HepG2 (cell line): Measurements from ENCODE around the gene AGER. TPM values are rescaled to one million over a fixed set of nuclear protein-coding genes. Genes with fewer than 3 reads are reported as not detected.

Source experiments
- ELF4 ChIP-seq: sonication (generic); formaldehyde crosslinking; IDR thresholded peaks from 2 replicates; pipeline ENCODE4 v1.5.0; 2020; ENCODE audit warnings: missing genetic modification reagents, mild to moderate bottlenecking, moderate library complexity, borderline replicate concordance
- HES4 ChIP-seq: sonication (generic); formaldehyde crosslinking; IDR thresholded peaks from 2 replicates; pipeline ENCODE4 v1.9.0; 2021; ENCODE audit warnings: mild to moderate bottlenecking, missing genetic modification reagents, borderline replicate concordance
- KDM2A ChIP-seq: sonication (generic); formaldehyde crosslinking; IDR thresholded peaks from 2 replicates; pipeline ENCODE4 v1.4.0; 2020; ENCODE audit warnings: low read depth, missing genetic modification reagents, borderline replicate concordance
- KLF16 ChIP-seq, 2 experiments: sonication (generic) in 1 of 2; formaldehyde crosslinking in 1 of 2; IDR thresholded peaks; 2 replicates each; pipeline versions ENCODE4 v1.6.1 to v1.8.0; 2016 to 2023; ENCODE audit warnings: missing genetic modification reagents in 2 of 2, missing compliant biosample characterization in 1 of 2
- MATR3 ChIP-seq: sonication (generic); formaldehyde crosslinking; IDR thresholded peaks from 2 replicates; pipeline ENCODE4 v1.4.0; 2020; ENCODE audit warnings: missing genetic modification reagents
- MEIS2 ChIP-seq: sonication (generic); formaldehyde crosslinking; IDR thresholded peaks from 2 replicates; pipeline ENCODE4 v1.9.0; 2021; ENCODE audit warnings: mild to moderate bottlenecking, missing genetic modification reagents
- PCBP2 ChIP-seq: fragments of 200-400 bp; formaldehyde crosslinking; optimal IDR thresholded peaks from 2 replicates; pipeline ENCODE3; 2018; ENCODE audit warnings: low read length, low read depth; ENCODE audit not compliant: poor library complexity, severe bottlenecking
- PLRG1 ChIP-seq: fragments of 450-650 bp; conservative IDR thresholded peaks from 2 replicates; pipeline ENCODE4 v1.6.1; 2016
- POLR2A ChIP-seq, 2 experiments: IDR thresholded peaks; 2 replicates each; pipeline ENCODE4 v1.6.1; 2011; ENCODE audit warnings: low read depth in 2 of 2, low read length in 2 of 2, mild to moderate bottlenecking in 1 of 2, moderate library complexity in 1 of 2; ENCODE audit not compliant: insufficient read depth in 1 of 2
- RFX1 ChIP-seq: fragments of 450-650 bp; IDR thresholded peaks from 2 replicates; pipeline ENCODE4 v1.6.1; 2017
- RFXAP ChIP-seq: sonication (generic); formaldehyde crosslinking; IDR thresholded peaks from 2 replicates; pipeline ENCODE4 v1.4.0; 2020; ENCODE audit warnings: missing genetic modification reagents, borderline replicate concordance
- SNAI1 ChIP-seq: sonication (generic); formaldehyde crosslinking; IDR thresholded peaks from 2 replicates; pipeline ENCODE4 v1.5.0; 2020; ENCODE audit warnings: mild to moderate bottlenecking, missing genetic modification reagents, borderline replicate concordance
- THYN1 ChIP-seq: sonication (generic); formaldehyde crosslinking; IDR thresholded peaks from 2 replicates; pipeline ENCODE4 v1.8.1; 2023; ENCODE audit warnings: low read depth, mild to moderate bottlenecking, moderate library complexity, missing genetic modification reagents, borderline replicate concordance
- ZNF12 ChIP-seq: sonication (generic); formaldehyde crosslinking; IDR thresholded peaks from 2 replicates; pipeline ENCODE4 v1.5.0; 2020; ENCODE audit warnings: missing genetic modification reagents
- ZNF205 ChIP-seq: IDR thresholded peaks from 2 replicates; pipeline ENCODE4 v1.6.1; 2018; ENCODE audit warnings: missing biosample characterization, missing genetic modification reagents
- ZNF44 ChIP-seq: sonication (generic); formaldehyde crosslinking; IDR thresholded peaks from 2 replicates; pipeline ENCODE4 v1.5.1; 2020; ENCODE audit warnings: mild to moderate bottlenecking, missing genetic modification reagents
- ZNF547 ChIP-seq: sonication (generic); formaldehyde crosslinking; IDR thresholded peaks from 2 replicates; pipeline ENCODE4 v1.5.1; 2020; ENCODE audit warnings: mild to moderate bottlenecking, missing genetic modification reagents
- ZNF549 ChIP-seq: sonication (generic); formaldehyde crosslinking; IDR thresholded peaks from 2 replicates; pipeline ENCODE4 v1.5.0; 2020; ENCODE audit warnings: missing genetic modification reagents
- ZNF558 ChIP-seq: sonication (generic); formaldehyde crosslinking; IDR thresholded peaks from 2 replicates; pipeline ENCODE4 v1.9.0; 2022; ENCODE audit warnings: mild to moderate bottlenecking, missing genetic modification reagents, borderline replicate concordance
- ZNF678 ChIP-seq: sonication (generic); formaldehyde crosslinking; IDR thresholded peaks from 2 replicates; pipeline ENCODE4 v1.4.0; 2020; ENCODE audit warnings: mild to moderate bottlenecking, missing genetic modification reagents
- ZNF772 ChIP-seq: sonication (generic); formaldehyde crosslinking; IDR thresholded peaks from 2 replicates; pipeline ENCODE4 v1.5.0; 2020; ENCODE audit warnings: mild to moderate bottlenecking, missing genetic modification reagents
- ZNF777 ChIP-seq: sonication (generic); formaldehyde crosslinking; IDR thresholded peaks from 2 replicates; pipeline ENCODE4 v1.4.0; 2020; ENCODE audit warnings: missing genetic modification reagents
- polyA plus RNA-seq, 8 experiments: library from polyadenylated mRNA; depleted of rRNA in 3 of 8; stranded (reverse) in 7 of 8; unstranded in 1 of 8; fragments of >200 nt; fragmentation: Illumina TruSeq in 4 of 8; extraction: Trizol in 4 of 8; gene quantifications; 2 replicates each; pipeline versions ENCODE4 v1.2.1 to v1.2.3, GENCODE V29; 2011 to 2016; ENCODE audit warnings: low read depth in 4 of 8, missing spikeins in 1 of 8, mixed read lengths in 1 of 8; ENCODE audit not compliant: insufficient read depth in 1 of 8
- total RNA-seq, 5 experiments: library from RNA; depleted of rRNA; stranded (reverse); fragments of >200 nt; fragmentation: Illumina TruSeq; extraction: Trizol; gene quantifications; 2 replicates each; pipeline ENCODE4 v1.2.3, GENCODE V29; 2016; ENCODE audit warnings: low read depth in 1 of 5
- TF ChIP-seq, protein P1 (sequence below): IDR thresholded peaks from 2 replicates; pipeline ENCODE4 v1.6.1; 2018; ENCODE audit warnings: missing genetic modification reagents
- TF ChIP-seq, protein P2 (sequence below): sonication (generic); formaldehyde crosslinking; IDR thresholded peaks from 2 replicates; pipeline ENCODE4 v1.5.1; 2020; ENCODE audit warnings: missing genetic modification reagents, mild to moderate bottlenecking, borderline replicate concordance
- TF ChIP-seq, protein P3 (sequence below): sonication (generic); formaldehyde crosslinking; IDR thresholded peaks from 2 replicates; pipeline ENCODE4 v1.4.0; 2020; ENCODE audit warnings: mild to moderate bottlenecking, missing genetic modification reagents

The AGER gene
- total and polyA plus RNA-seq, 2 of the 13 experiments (the other 11 are each of a cell fraction or from before 2014, with no cell fraction given) = 1.9 to 5.1 TPM

DNA sequence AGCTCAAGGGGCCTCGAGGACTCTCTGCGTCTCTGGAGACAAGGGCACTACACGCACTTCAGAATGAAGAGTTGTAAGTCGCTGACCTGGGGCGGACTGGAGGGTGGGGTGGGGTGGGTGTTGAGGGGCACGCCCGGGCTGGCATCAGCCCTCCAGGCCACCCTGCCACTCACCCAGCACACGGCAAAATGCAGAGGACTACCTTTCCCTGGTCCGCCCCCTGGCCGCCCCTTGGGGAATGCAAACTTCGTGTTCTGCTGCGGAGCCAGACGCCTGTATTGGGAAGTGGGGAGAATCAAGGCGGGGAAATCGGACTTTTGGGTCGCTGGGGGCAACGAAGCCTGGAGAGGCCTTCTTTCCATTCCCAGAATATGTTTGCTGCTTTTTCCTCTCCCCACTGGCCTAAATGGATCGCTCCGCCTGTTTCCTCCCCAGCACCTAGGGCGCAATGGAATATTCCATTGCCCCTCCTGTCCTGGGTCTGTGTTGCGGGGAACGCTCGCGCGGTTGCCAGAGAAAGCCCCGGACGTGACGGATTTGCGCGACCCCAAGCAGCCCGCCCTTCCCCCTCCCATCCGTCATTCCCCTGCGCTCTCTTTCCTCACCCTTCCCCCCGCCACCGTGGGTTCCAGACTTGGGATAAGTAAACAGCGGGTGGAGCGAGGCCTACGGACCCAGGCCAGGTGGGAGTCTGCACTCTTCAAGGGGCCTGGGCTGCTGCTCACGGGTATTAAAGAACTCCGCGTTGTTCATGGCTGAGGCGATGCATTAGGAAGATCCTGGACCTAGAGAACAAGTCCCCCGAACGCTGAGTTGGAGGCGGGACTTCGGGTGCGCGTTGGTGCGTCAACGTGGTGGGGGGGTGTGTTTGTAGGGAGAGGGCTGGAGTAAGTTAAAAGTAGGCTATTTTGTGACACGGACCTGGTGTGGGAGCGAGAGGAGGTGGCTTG, 30.2 kb downstream of the AGER start, which contains the start of gene PPT2 (continued):
- peak; percentile 67; the same call in 1 of the 2 replicates for TF ChIP-seq RFXAP (CRISPR knock-in tag)
- no peak for TF ChIP-seq ZNF558 (CRISPR knock-in tag)
- peak; percentile 12 for TF ChIP-seq PCBP2
- no peak for TF ChIP-seq ZNF44 (CRISPR knock-in tag)
- TF ChIP-seq HES4 = no peak
- peak; percentile 68 to 74 for TF ChIP-seq POLR2A (IDR thresholded peaks at IDR 0.05; ENCODE audit: insufficient read depth in 1 of 2, low read depth in 2 of 2, low read length in 2 of 2)
- TF ChIP-seq MEIS2 (CRISPR knock-in tag) = peak; percentile 75
- TF ChIP-seq ZNF12 (CRISPR knock-in tag) = peak; percentile 55; the same call in 1 of the 2 replicates
- TF ChIP-seq, protein P1, sequence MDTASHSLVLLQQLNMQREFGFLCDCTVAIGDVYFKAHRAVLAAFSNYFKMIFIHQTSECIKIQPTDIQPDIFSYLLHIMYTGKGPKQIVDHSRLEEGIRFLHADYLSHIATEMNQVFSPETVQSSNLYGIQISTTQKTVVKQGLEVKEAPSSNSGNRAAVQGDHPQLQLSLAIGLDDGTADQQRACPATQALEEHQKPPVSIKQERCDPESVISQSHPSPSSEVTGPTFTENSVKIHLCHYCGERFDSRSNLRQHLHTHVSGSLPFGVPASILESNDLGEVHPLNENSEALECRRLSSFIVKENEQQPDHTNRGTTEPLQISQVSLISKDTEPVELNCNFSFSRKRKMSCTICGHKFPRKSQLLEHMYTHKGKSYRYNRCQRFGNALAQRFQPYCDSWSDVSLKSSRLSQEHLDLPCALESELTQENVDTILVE = peak; percentile 19; the same call in 1 of the 2 replicates
- TF ChIP-seq KLF16 (CRISPR knock-in tag; IDR thresholded peaks at IDR 0.05) = no peak; a peak in 1 of 4 replicates
- TF ChIP-seq, protein P2, sequence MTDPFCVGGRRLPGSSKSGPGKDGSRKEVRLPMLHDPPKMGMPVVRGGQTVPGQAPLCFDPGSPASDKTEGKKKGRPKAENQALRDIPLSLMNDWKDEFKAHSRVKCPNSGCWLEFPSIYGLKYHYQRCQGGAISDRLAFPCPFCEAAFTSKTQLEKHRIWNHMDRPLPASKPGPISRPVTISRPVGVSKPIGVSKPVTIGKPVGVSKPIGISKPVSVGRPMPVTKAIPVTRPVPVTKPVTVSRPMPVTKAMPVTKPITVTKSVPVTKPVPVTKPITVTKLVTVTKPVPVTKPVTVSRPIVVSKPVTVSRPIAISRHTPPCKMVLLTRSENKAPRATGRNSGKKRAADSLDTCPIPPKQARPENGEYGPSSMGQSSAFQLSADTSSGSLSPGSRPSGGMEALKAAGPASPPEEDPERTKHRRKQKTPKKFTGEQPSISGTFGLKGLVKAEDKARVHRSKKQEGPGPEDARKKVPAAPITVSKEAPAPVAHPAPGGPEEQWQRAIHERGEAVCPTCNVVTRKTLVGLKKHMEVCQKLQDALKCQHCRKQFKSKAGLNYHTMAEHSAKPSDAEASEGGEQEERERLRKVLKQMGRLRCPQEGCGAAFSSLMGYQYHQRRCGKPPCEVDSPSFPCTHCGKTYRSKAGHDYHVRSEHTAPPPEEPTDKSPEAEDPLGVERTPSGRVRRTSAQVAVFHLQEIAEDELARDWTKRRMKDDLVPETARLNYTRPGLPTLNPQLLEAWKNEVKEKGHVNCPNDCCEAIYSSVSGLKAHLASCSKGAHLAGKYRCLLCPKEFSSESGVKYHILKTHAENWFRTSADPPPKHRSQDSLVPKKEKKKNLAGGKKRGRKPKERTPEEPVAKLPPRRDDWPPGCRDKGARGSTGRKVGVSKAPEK (CRISPR knock-in tag) = no peak
- TF ChIP-seq MATR3 (CRISPR knock-in tag) = no peak
- TF ChIP-seq PLRG1 = no peak
- TF ChIP-seq ZNF205 (CRISPR knock-in tag) = no peak
- TF ChIP-seq KDM2A (CRISPR knock-in tag) = peak; percentile 58; the same call in 1 of the 2 replicates
- peak; percentile 28; the same call in 1 of the 2 replicates for TF ChIP-seq ZNF772 (CRISPR knock-in tag)
- TF ChIP-seq, protein P3, sequence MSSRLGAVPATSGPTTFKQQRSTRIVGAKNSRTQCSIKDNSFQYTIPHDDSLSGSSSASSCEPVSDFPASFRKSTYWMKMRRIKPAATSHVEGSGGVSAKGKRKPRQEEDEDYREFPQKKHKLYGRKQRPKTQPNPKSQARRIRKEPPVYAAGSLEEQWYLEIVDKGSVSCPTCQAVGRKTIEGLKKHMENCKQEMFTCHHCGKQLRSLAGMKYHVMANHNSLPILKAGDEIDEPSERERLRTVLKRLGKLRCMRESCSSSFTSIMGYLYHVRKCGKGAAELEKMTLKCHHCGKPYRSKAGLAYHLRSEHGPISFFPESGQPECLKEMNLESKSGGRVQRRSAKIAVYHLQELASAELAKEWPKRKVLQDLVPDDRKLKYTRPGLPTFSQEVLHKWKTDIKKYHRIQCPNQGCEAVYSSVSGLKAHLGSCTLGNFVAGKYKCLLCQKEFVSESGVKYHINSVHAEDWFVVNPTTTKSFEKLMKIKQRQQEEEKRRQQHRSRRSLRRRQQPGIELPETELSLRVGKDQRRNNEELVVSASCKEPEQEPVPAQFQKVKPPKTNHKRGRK = 0 out of 2 replicates have a peak, but pooled peaks have one; percentile 61
- peak; percentile 70 for TF ChIP-seq RFX1
- peak; percentile 84; the same call in 1 of the 2 replicates for TF ChIP-seq SNAI1 (CRISPR knock-in tag)
- TF ChIP-seq ZNF547 = peak; percentile 76
- TF ChIP-seq ZNF678 (CRISPR knock-in tag) = peak; percentile 26; the same call in 1 of the 2 replicates
- TF ChIP-seq ZNF549 (CRISPR knock-in tag) = no peak
- no peak; the same call in 1 of the 2 replicates for TF ChIP-seq ZNF777
- peak; percentile 64; the same call in 1 of the 2 replicates for TF ChIP-seq ELF4 (CRISPR knock-in tag)
- no peak for TF ChIP-seq THYN1
